ENCODE results near the gene CLEC18A.
"Not testable (repeated sequence)": the region's sequence is repeated elsewhere in the genome, so short reads cannot be mapped to it uniquely, and the experiment has no call there.

The CLEC18A gene

DNA sequence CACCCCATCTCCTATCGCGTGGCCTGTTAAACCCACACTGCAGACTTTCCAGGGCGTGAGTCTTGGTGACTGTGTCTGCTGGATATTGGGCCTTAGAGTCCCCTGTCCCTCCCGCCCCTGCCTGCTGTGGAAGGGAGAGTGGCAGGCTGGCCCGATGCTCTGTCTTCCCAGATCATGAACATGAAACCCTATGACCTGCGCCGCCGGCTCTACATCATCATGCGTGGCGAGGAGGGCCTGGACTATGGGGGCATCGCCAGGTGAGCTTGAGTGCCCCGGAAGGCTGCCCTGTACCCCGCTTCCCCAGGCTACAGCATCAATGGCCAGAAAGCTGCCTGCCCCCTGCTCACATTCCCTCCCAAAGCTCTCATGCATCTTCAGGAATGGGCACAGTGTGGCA is 19.5 kb upstream of the CLEC18A start:
- DNase-seq: no peak

DNA sequence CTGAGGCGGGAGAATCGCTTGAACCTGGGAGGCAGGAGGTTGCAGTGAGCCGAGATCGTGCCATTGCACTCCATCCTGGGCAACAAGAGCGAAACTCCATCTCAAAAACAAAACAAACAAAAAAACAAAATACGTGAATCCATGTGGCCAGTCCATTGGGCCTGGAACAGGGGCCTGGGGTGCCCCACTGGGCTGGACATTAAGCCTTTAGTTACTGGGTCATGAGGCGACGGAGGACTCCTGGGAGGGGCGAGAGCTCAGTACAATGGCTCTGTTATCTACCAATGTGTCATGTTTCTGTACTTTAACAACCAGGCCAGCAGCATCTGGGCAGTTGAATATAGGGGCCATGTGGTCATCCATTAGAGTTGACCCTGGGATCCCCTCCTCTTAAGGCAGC is 18.9 kb upstream of the CLEC18A start:
- DNase-seq: no peak

DNA sequence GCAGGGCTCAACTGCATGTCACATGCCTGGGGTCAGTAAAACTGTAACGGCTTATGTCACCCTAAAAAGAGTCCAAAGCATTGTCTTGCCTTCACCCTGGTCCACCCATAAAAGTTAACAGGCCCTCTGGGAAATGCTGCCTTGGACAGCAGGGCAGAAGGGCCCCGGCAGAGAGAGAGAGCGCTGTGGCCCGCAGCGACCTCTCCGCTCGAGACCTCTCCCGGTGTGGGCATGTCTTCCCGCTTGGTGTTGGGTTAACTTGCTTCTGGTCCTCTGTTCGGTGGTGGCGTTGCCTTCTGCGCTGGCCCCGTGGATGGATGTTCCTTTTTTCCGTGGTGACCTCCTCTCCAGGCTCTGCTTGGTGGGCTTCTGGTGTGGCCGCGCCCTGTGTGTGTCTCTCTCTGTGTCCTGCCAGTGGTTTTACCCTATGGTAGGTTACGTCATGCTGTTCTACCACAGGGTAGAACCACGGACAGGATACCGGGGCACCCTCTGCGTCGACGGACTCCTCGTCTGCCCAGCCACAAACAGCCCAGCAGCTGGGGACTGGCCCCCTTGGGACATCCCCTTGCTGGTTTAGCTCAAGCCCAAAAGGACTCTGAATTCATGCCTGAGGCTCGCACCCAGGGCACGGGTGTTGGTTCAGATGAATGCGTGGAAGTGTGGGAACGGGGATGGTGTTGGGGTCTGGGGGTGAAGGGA is 18.3 kb upstream of the CLEC18A start:
- no peak for DNase-seq

GRCh38 chr16:69934044-69934443 is 17.1 kb upstream of the CLEC18A start:
- no peak for DNase-seq

DNA sequence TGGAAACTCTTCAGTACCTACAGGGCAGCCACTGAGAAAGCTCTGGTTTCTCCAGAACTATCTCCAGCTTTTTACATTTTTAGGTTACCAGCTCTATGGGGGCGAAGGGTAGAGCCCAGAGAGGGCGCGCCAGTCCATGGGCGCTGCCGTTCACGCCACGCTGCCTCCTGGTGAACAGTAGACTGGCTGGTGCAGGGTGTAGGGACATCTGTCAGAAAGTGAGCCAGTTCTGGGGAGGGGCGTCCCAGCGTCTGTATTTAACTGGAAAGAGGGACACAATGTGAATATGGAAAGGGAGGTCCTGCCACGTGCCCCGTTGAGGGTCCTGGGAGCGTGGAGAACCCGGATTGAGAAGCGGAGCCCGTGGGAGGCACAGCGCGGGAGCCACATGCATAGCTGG is 16.4 kb upstream of the CLEC18A start:
- no peak for DNase-seq

- peak; percentile 85 for DNase-seq
These were observed 15.8 kb upstream of the CLEC18A start for GRCh38 chr16:69935278-69935711.

DNA sequence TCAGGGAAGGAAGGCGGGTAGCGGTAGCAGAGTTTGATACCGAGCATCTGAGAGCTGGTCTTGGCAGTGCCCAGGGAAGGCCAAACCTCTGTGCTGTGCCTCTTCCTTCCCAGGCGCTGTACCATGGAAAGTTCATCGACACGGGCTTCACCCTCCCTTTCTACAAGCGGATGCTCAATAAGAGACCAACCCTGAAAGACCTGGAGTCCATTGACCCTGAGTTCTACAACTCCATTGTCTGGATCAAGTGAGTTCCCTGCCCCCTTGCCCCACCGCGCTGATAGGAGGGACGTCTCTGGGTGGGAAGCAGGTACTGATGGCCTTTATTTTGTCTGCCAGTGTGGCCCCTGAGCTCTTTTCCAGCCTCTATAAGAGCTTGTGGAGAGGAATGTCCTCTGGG is 15.4 kb upstream of the CLEC18A start:
- no peak for DNase-seq

GRCh38 chr16:69936252-69936651 is 14.9 kb upstream of the CLEC18A start:
- DNase-seq: no peak

DNA sequence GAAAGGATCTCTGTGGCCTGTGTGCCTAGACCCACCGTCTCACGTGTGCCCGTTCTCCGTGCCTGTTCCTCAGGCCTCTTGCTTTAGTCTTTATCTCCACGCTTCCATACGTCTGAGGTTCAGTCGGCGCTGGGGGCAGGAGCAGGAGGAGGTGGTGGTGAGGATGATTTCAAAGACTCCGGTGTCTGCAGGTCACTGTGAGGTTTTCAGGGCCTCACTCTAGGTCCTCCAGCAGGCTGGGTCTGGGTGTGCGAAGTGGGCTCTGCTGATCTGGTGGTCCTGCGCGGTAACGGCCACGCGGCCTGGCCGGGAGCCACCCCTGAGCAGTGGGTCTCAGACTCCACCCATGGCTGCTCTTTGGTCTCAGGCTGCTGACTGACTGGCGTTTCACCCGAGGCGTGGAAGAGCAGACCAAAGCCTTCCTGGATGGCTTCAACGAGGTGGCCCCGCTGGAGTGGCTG is 14.4 kb upstream of the CLEC18A start:
- DNase-seq: no peak

DNA sequence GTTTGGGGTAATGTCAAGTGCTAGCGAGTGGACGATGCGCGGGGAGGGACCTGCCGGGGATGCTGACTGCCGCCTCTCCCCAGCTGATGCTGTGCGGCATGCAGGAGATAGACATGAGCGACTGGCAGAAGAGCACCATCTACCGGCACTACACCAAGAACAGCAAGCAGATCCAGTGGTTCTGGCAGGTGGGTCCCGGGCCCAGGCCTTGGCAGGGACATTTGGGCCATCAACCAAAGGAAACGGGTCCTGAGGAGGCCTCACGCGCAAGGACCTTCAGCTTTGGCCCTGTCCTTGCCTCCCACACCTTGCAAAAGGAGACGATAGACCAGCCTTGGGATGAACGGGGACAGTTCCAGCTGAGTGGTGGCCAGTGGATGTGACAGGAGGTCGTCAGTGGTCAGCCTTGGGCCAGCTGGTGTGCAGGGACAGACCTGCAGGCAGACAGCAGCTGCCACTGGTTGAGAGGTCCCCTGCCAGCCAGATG is 13.6 kb upstream of the CLEC18A start:
- no peak for DNase-seq

DNA sequence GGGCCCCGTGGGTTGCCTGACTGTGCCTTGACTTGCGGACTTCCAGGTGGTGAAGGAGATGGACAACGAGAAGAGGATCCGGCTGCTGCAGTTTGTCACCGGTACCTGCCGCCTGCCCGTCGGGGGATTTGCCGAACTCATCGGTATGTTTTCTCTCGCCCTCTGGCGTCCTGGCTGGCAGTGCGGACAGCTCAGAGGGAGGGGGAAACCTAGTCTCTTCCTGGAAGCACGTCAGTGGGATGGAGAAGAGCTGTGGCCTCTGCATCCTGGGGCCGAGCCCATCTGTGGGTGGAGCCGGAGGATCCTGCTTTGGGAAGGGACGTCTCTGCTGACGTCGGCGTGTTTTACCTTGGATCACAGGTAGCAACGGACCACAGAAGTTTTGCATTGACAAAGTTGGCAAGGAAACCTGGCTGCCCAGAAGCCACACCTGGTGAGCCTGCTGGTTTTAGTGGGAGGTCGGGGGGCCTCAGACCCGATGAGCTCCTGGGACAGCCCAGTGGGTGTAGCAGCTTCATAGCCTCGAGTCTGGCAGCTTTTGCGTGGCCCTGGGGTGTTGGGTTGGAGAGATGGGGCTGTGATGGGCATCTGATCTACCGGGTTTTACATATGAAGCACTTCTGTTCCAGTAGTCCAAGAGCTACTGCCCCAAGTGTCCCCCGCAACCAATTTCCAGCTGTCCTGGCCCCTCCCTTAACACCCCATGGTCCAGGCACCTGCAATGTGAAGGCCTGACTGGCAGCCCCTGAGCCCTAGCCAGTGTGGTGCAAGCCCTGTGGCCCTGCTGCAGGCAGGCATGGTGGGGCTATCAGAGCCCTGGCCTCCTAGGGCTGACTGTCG is 11.9 kb upstream of the CLEC18A start:
- no peak for DNase-seq

DNA sequence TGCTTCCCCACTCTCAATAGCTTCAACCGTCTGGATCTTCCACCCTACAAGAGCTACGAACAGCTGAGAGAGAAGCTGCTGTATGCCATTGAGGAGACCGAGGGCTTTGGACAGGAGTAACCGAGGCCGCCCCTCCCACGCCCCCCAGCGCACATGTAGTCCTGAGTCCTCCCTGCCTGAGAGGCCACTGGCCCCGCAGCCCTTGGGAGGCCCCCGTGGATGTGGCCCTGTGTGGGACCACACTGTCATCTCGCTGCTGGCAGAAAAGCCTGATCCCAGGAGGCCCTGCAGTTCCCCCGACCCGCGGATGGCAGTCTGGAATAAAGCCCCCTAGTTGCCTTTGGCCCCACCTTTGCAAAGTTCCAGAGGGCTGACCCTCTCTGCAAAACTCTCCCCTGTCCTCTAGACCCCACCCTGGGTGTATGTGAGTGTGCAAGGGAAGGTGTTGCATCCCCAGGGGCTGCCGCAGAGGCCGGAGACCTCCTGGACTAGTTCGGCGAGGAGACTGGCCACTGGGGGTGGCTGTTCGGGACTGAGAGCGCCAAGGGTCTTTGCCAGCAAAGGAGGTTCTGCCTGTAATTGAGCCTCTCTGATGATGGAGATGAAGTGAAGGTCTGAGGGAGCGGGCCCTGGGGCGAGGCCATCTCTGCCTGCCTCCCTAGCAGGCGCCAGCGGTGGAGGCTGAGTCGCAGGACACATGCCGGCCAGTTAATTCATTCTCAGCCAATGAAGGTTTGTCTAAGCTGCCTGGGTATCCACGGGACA is 11.1 kb upstream of the CLEC18A start:
- no peak for DNase-seq

DNA sequence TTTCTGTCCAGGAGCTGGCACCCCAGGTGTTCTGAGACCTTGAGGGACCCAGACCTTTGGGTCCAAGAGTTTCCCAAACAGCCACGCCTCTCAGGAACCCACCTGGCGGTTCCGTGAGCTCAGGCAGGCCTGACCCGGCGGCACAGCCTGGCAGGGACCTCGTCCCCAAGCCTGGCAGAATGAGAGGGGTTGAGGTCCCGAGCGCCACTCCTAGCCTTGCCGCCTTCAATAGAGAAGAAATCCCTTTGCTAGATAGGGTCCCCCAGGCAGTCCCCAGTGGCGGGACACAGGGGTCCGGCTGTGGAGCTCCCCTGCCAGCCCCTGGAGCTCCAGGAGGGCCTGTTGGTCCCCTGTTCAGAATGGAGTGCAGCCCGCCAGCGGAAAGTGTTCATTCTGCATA is 10.5 kb upstream of the CLEC18A start:
- no peak for DNase-seq

DNA sequence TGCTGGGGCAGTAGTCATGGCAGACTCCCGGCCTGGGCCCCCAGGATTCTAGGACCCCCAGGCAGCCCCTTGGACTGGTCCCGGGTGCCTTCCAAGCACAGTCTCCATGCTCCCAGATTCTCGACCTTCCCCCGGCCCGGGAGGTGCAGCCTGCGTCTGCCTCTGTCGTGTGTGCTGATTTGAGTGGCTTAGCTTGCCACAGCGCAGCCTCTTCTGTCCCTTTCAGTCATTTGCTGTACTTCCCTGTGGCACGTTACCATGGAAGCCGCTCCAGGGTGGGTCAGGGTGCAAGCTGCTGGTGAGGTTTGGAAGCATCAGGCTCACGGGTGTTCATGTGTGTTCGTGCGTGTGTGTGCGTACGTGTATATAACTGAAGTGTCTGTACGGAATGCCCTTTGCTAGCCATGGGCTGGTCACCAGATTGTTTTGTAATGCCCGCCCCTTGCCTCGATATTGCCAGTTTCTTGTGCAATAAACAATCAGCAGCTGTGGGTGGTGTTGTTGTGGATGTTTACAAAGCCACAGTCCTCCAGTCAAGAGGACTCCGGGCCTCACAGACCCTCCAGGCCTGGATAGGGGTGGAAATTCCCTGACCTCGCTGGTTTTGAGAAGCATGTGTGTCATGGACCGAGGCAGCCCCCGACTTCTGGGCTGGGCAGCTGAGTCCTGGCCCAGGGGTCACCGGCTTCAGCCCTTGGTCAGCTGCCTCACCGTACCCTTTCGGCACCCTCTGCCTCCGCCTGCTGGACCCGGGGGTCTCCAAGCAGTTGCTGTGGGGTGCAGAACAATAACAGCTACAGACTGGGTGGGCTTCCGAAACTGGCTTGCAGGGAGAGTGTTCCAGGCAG is 9.7 kb upstream of the CLEC18A start:
- DNase-seq: no peak

- DNase-seq: no peak
These were observed 9.0 kb upstream of the CLEC18A start for GRCh38 chr16:69942099-69942491.

GRCh38 chr16:69942627-69943170 is 8.4 kb upstream of the CLEC18A start:
- DNase-seq: no peak

- not testable (repeated sequence) for DNase-seq
These were observed 7.7 kb upstream of the CLEC18A start for GRCh38 chr16:69943241-69944036.

DNA sequence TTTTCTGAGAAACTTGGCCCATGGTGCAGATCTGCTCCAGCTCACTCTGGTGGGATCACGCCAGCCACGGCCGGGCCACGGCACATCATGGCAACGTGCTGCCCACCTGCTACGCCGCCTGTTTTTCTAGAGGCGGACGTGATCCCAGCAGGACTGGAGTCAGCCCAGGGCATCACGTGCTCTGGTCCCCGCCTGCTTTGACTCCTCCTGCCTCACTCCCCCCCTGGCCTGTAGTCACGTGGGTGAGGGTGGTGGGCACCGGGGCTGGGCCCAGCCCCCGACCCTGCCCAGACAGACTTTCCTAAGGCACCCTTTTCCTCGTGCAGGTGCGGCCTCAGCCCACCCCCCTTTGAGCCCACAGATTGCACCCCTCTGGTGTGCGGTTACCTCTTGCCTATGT is 723 bp upstream of the CLEC18A start:
- not testable (repeated sequence) for DNase-seq

DNA sequence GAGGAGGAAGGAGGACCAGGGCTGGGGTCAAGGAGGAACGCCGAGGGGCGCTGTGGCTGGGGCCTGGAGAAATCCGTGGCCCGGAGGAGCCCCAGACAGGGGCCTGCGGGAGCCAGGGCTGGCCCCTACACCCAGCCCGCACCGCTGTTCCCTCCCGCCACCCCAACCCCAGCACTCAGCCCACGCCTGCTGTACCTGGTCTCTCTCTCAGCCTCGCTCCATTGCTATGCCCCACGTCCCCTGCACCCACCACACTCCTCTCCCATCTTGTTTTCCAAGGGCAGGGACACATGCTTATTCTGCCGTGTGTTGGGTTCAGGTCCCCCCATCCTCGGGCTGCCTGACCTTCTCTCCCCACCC is 518 bp downstream of the CLEC18A start:
- DNase-seq: not testable (repeated sequence)

DNA sequence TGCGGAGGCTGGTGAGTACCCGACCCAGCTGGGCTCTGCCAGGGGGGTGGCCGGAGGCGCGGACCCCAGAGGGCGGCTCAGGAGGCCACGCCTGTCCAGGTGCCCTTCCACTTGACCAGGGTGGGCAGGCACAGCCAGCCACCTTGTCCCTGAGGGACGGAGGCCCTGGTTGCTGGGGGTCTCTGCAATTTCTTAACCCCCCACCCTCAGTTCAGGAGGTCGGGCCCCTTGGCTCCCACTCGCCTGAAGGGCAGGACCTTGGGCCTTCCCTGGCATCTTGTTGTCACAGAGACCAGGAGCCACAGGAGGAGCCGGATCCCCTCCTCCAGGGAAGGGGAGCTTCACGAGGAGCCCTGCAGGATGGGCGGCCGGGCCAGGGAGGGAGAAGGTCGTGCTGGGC is 982 bp downstream of the CLEC18A start:
- not testable (repeated sequence) for DNase-seq

Measured in DMS 273 treated with DMSO at 0.1 percent for 48 hours (cell line).